Panc1 (cell line): ENCODE measurements around the gene PRR22.

ENCODE experiments used
- CTCF ChIP-seq: fragments of 450-650 bp; IDR thresholded peaks from 2 replicates; pipeline ENCODE4 v1.5.1; 2017; ENCODE audit warnings: mild to moderate bottlenecking
- TCF7L2 ChIP-seq: IDR thresholded peaks from 2 replicates; pipeline ENCODE4 v1.6.1; 2011; ENCODE audit warnings: mild to moderate bottlenecking, low read depth, low read length, inconsistent platforms

DNA sequence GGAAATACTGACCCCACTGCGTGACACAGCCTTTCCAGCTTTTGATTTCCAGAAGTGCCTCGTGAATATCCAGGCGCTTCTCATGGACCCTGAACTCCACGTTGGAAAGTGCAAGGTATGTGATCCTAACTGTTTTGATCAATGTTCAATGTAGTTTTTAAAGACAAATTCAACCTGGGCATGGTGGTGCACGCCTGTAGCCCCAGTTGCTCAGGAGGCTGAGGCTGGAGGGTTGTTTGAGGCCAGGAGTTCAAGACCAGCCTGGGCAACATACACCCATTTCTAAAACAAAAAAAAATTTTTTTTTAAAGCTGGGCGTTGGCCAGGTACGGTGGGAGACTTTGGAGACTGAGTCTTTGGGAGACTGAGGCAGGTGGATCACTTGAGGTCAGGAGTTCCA lies 32.8 kb downstream of the PRR22 start:
- TF ChIP-seq CTCF (no peak), TCF7L2 (no peak)
